Neural crest cell (in vitro differentiated cells): ENCODE data around the gene FAM43A. TPM values are rescaled to one million over a fixed set of nuclear protein-coding genes. Genes with fewer than 3 reads are reported as not detected.

ENCODE experiments used
- DNase-seq: peaks from one replicate; pipeline ENCODE4 v3.0.0; 2021; ENCODE audit warnings: low read depth, mixed read lengths, low spot score
- H3K27ac Mint-ChIP-seq: one replicate; pipeline ENCODE4 v1.8.0; 2021; ENCODE audit warnings: mild to moderate bottlenecking, mixed read lengths; ENCODE audit not compliant: unreplicated experiment
- H3K27me3 Mint-ChIP-seq: 2 replicates; pipeline ENCODE4 v1.8.0; 2021; ENCODE audit warnings: low read depth, mild to moderate bottlenecking, mixed read lengths
- H3K36me3 Mint-ChIP-seq: 2 replicates; pipeline ENCODE4 v1.8.0; 2021; ENCODE audit warnings: low read depth, mild to moderate bottlenecking, mixed read lengths
- H3K4me1 Mint-ChIP-seq: 2 replicates; pipeline ENCODE4 v1.8.0; 2021; ENCODE audit warnings: mixed read lengths
- H3K4me3 Mint-ChIP-seq: one replicate; pipeline ENCODE4 v1.8.0; 2021; ENCODE audit warnings: mild to moderate bottlenecking, mixed read lengths
- H3K9me3 Mint-ChIP-seq: 2 replicates; pipeline ENCODE4 v1.8.0; 2021; ENCODE audit warnings: mixed read lengths
- total RNA-seq: library from RNA; stranded (reverse); gene quantifications from 2 replicates; pipeline ENCODE4 v1.2.1, GENCODE V29; 2021
- TF ChIP-seq, protein P1 (sequence below): fragments of 200-600 bp; sonication (generic); conservative IDR thresholded peaks from 2 replicates; pipeline ENCODE4 v1.5.0; 2021; ENCODE audit warnings: antibody characterized with exemption, mild to moderate bottlenecking

FAM43A gene
- total RNA-seq, 1 donor from 2014 or later: 1.4 TPM

GRCh38 chr3:194676471-194676870 is 9.2 kb upstream of the FAM43A start:
- Mint-ChIP-seq H3K27ac (no peak overlapping the region), H3K4me1 (peaks cover 4% of the 10 kb centered on the region), H3K4me3 (peak overlapping the region; percentile 11), H3K9me3 (no peaks in the 10 kb centered on the region), H3K27me3 (peaks cover 52% of the 10 kb centered on the region), H3K36me3 (no peaks in the 10 kb centered on the region)
- DNase-seq: no peak
- TF ChIP-seq, protein P1, sequence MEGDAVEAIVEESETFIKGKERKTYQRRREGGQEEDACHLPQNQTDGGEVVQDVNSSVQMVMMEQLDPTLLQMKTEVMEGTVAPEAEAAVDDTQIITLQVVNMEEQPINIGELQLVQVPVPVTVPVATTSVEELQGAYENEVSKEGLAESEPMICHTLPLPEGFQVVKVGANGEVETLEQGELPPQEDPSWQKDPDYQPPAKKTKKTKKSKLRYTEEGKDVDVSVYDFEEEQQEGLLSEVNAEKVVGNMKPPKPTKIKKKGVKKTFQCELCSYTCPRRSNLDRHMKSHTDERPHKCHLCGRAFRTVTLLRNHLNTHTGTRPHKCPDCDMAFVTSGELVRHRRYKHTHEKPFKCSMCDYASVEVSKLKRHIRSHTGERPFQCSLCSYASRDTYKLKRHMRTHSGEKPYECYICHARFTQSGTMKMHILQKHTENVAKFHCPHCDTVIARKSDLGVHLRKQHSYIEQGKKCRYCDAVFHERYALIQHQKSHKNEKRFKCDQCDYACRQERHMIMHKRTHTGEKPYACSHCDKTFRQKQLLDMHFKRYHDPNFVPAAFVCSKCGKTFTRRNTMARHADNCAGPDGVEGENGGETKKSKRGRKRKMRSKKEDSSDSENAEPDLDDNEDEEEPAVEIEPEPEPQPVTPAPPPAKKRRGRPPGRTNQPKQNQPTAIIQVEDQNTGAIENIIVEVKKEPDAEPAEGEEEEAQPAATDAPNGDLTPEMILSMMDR: no peak

GRCh38 chr3:194680888-194681615 is 4.6 kb upstream of the FAM43A start:
- TF ChIP-seq, protein P1: no peak
- Mint-ChIP-seq H3K36me3 (no peaks in the 10 kb centered on the region), H3K9me3 (no peaks in the 10 kb centered on the region), H3K27ac (no peak overlapping the region), H3K4me3 (no peak overlapping the region), H3K4me1 (peaks cover 8% of the 10 kb centered on the region), H3K27me3 (peaks cover 60% of the 10 kb centered on the region)
- no peak for DNase-seq

DNA sequence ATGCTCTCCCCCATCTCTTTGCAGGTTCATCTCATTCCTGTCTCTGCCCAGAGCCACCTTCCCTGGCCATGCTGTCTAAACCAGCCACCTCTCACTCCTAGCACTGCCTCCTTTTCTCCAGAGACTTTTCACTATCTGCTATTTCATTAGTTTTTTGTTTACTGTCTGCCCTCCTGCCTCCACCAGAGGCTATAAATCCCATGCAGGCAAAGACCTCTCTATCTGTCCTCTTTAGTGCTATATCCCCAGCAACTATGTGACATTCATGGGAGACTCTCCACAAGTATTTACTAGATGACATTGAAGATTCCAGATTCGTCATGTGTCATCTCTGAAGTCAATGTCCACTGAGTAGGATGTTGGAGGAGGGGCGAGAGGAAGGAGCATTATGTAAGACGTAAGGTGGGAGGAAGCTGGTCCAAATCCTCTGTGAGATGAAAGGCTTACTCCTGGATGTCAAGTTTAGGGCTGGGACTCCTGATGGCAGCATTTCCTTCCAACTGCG is 3.4 kb upstream of the FAM43A start:
- TF ChIP-seq, protein P1: no peak
- H3K9me3 Mint-ChIP-seq: no peaks in the 10 kb centered on the region
- H3K27me3 Mint-ChIP-seq: peaks cover 61% of the 10 kb centered on the region
- DNase-seq: no peak
- peaks cover 14% of the 10 kb centered on the region for H3K4me1 Mint-ChIP-seq
- H3K4me3 Mint-ChIP-seq: peak overlapping the region; percentile 32
- H3K27ac Mint-ChIP-seq: no peak overlapping the region
- no peaks in the 10 kb centered on the region for H3K36me3 Mint-ChIP-seq

DNA sequence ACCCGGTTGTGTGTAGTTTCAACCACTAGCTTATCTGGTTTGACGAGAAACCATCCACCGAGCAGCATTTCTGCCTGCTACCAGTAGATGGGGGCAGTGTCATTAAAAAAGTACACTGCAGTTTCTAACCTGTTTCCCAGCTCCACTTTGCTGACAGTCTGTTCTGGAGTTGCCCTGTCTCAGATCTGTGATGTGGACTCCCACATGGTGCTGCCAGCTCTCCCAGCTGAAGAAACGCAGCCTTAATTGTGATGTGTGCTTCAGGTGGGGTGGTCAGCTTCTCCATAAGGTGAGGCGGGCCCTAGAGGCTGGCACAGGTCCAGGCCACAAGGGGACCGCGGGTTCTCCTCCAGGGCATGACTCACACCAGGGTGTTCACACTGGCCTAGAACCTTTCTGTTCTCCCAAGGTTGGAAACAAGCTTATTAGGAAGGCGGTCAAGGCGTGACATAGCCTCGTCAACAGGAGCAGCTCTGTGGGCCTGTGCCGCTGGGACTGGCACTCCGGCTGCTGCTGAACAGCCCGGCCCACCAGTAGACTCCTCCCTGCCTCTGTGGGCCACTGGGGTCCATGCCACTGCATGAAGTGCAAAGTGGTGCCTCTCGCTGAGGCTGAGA is 2.9 kb upstream of the FAM43A start:
- Mint-ChIP-seq H3K4me1 (peaks cover 17% of the 10 kb centered on the region), H3K9me3 (no peaks in the 10 kb centered on the region), H3K4me3 (peak overlapping the region; percentile 32), H3K27ac (no peak overlapping the region), H3K27me3 (peaks cover 61% of the 10 kb centered on the region), H3K36me3 (no peaks in the 10 kb centered on the region)
- TF ChIP-seq, protein P1: peak; percentile 94
- DNase-seq: peak; percentile 57

DNA sequence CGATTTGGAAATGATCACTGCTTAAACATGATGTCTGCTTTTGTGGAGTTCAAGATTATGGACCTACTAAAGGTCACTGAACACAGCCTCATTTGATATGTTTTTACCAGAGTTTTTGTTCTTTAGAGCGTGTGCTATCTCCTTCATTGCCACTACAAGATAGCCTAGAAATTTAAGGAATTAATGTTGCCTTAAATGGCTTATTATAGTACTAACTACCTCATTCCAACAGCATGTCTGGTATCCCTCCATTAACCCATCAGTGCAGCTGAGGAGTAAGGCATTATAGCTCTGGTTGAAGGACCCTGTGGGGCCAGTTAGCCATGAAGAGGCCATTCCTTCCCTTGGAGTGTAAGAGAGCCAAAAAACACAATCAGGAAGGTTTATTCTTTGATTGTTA is 2.3 kb upstream of the FAM43A start:
- Mint-ChIP-seq H3K27me3 (peaks cover 64% of the 10 kb centered on the region), H3K36me3 (no peaks in the 10 kb centered on the region), H3K4me1 (peaks cover 17% of the 10 kb centered on the region), H3K9me3 (no peaks in the 10 kb centered on the region), H3K27ac (no peak overlapping the region), H3K4me3 (no peak overlapping the region)
- no peak for DNase-seq
- TF ChIP-seq, protein P1: no peak
